Femur (tissue), 1 donor: ENCODE results near the gene CNTNAP2.

ENCODE experiments used
- DNase-seq: peaks from one replicate; pipeline ENCODE4 v3.0.0-alpha.2; 2017

Gene CNTNAP2

GRCh38 chr7:148079206-148080080 is 1962.8 kb downstream of the CNTNAP2 start:
- no peak for DNase-seq

GRCh38 chr7:148083448-148083847 is 1966.8 kb downstream of the CNTNAP2 start:
- DNase-seq, result no peak

- peak; percentile 81 for DNase-seq
Observed at GRCh38 chr7:148084138-148084537, 1967.5 kb downstream of the CNTNAP2 start.

GRCh38 chr7:148091882-148092281 is 1975.3 kb downstream of the CNTNAP2 start:
- DNase-seq, result no peak

- DNase-seq, result no peak
Observed at GRCh38 chr7:148093375-148094166, 1977.0 kb downstream of the CNTNAP2 start.

GRCh38 chr7:148095066-148095465 is 1978.5 kb downstream of the CNTNAP2 start:
- no peak for DNase-seq

- DNase-seq, result no peak
Observed at GRCh38 chr7:148104136-148104716, 1987.6 kb downstream of the CNTNAP2 start.

- DNase-seq, result no peak
Observed at GRCh38 chr7:148104924-148105323, 1988.3 kb downstream of the CNTNAP2 start.

GRCh38 chr7:148105853-148106252 is 1989.3 kb downstream of the CNTNAP2 start:
- no peak for DNase-seq

- DNase-seq, result no peak
Observed at GRCh38 chr7:148107443-148108127, 1991.0 kb downstream of the CNTNAP2 start.

- DNase-seq, result no peak
Observed at GRCh38 chr7:148108381-148108780, 1991.8 kb downstream of the CNTNAP2 start.

- DNase-seq, result no peak
Observed at GRCh38 chr7:148110097-148110868, 1993.7 kb downstream of the CNTNAP2 start.

GRCh38 chr7:148114804-148115203 is 1998.2 kb downstream of the CNTNAP2 start:
- no peak for DNase-seq

GRCh38 chr7:148115308-148115707 is 1998.7 kb downstream of the CNTNAP2 start:
- no peak for DNase-seq

GRCh38 chr7:148116195-148116594 is 1999.6 kb downstream of the CNTNAP2 start:
- DNase-seq, result no peak

- DNase-seq, result no peak
Observed at GRCh38 chr7:148116829-148117403, 2000.3 kb downstream of the CNTNAP2 start.

GRCh38 chr7:148118371-148118770 is 2001.8 kb downstream of the CNTNAP2 start:
- no peak for DNase-seq

- DNase-seq, result no peak
Observed at GRCh38 chr7:148121401-148121800, 2004.8 kb downstream of the CNTNAP2 start.

- no peak for DNase-seq
Observed at GRCh38 chr7:148121847-148122246, 2005.2 kb downstream of the CNTNAP2 start.

GRCh38 chr7:148124477-148124876 is 2007.9 kb downstream of the CNTNAP2 start:
- no peak for DNase-seq

GRCh38 chr7:148127374-148127773 is 2010.8 kb downstream of the CNTNAP2 start:
- DNase-seq, result no peak

- no peak for DNase-seq
Observed at GRCh38 chr7:148129023-148129422, 2012.4 kb downstream of the CNTNAP2 start.
